ENCODE results near the gene SLX1A. TPM values are rescaled to one million over a fixed set of nuclear protein-coding genes. Genes with fewer than 3 reads are reported as not detected.
A peak's percentile ranks its signal among the peaks of the same experiment; 100 is the strongest.
"Not testable (repeated sequence)": the region's sequence is repeated elsewhere in the genome, so short reads cannot be mapped to it uniquely, and the experiment has no call there.

Gene SLX1A
- total RNA-seq, 5 donors from 2014 or later (not counting 1 experiment from before 2014, with no cell fraction given) = 31.6 to 114 (median 86.4) TPM

DNA sequence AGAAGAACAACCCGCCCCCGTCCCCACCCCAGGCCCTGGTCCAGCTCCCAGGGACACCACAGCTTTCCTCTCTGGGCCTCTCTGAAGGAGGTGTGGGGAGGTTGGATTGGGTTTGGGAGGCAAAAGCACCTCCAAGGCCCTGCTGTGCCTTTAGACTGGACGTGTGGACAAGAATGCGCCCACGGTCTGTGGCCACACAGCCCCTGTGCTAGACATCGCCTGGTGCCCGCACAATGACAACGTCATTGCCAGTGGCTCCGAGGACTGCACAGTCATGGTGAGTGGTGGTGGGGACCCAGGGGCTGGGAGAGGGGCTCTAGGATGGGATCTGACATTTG is 7.3 kb upstream of the SLX1A start:
- peaks cover 29 to 35% (median 34%) of the 10 kb centered on the region in 3 donors for H3K4me1 Mint-ChIP-seq
- H3K4me1 ChIP-seq (ENCODE audit: control insufficient read depth in 1 of 2, extremely low read depth in 1 of 2, insufficient read depth in 2 of 2, low read length in 2 of 2) = peaks cover 24 to 50% of the 10 kb centered on the region in 2 experiments

DNA sequence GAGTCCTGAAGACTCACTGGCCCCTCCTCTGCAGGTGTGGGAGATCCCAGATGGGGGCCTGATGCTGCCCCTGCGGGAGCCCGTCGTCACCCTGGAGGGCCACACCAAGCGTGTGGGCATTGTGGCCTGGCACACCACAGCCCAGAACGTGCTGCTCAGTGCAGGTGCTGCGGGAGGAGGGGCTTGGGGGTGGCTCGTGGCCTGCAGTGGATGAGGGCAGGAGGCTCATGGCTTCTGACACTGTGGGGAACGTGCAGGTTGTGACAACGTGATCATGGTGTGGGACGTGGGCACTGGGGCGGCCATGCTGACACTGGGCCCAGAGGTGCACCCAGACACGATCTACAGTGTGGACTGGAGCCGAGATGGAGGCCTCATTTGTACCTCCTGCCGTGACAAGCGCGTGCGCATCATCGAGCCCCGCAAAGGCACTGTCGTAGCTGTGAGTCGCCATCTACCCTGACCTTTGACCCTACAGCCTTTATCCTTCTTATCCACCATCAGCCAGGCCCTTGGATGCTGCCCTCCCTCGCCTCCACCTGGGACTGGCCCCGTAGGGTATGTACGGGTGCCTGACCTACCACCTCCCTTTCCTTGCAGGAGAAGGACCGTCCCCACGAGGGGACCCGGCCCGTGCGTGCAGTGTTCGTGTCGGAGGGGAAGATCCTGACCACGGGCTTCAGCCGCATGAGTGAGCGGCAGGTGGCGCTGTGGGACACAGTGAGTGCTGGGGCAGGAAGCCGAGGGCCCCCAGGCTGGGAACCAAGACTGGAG is 6.7 kb upstream of the SLX1A start:
- WGBS (ENCODE audit: insufficient coverage) = 3% methylated on average over 32 of the region's 36 CpGs
- H3K9me3 Mint-ChIP-seq = no peaks in the 10 kb centered on the region

More for the DNA sequence above, 7.3 kb upstream of the SLX1A start:
- Histone ChIP-seq H3K9me3 (no peaks in the 10 kb centered on the region), H3K36me3 (ENCODE audit: control insufficient read depth in 2 of 2, extremely low read depth in 1 of 2, insufficient read depth in 1 of 2, low read length in 1 of 2) (peaks cover 12 to 44% of the 10 kb centered on the region in 2 donors), H3K27ac (ENCODE audit: low read length) (peak overlapping the region; percentile 76), H3K27me3 (replicated peaks in 1 of 2; ENCODE audit: control insufficient read depth in 2 of 2, extremely low read depth in 1 of 2, insufficient read depth in 2 of 2, low read length in 1 of 2) (no peaks in the 10 kb centered on the region), H3K4me3 (ENCODE audit: control insufficient read depth in 1 of 2, extremely low read depth in 1 of 2, low read length in 1 of 2) (peak overlapping the region; percentile 76 to 98)
- ChIA-PET POLR2A (interaction anchor here (0.5 to 0.6 kb wide), 3 partner anchors 71 to 448 kb away, joined by 4 to 6 read pairs (median 5); no protein-coding TSS in a partner anchor), CTCF (interaction anchor here in 1 of 2 donors (0.5 to 1.7 kb wide), 6 partner anchors 43 to 261 kb away, joined by 3 to 13 read pairs (median 5); partner anchors contain the start of genes TBC1D10B and TBX6)
- peak in 2 of 35 experiments; percentile 6 to 21 for DNase-seq
- Mint-ChIP-seq H3K9me3 (no peaks in the 10 kb centered on the region), H3K27me3 (no peaks in the 10 kb centered on the region), H3K27ac (peak overlapping the region; percentile 93 to 99), H3K36me3 (peaks cover 27% of the 10 kb centered on the region), H3K4me3 (peak overlapping the region; percentile 94 to 98 (median 97))
- ATAC-seq (replicated peaks in 1 of 4) = no peak
- WGBS (ENCODE audit: insufficient coverage) = 9% methylated on average over 7 of the region's 9 CpGs

GRCh38 chr16:30187556-30187865 is 6.2 kb upstream of the SLX1A start:
- ATAC-seq (replicated peaks in 1 of 4) (no peak), DNase-seq (no peak)
- Mint-ChIP-seq H3K4me1 (peaks cover 22 to 28% (median 26%) of the 10 kb centered on the region in 3 donors), H3K36me3 (peaks cover 27% of the 10 kb centered on the region), H3K27me3 (no peaks in the 10 kb centered on the region), H3K4me3 (peak overlapping the region; percentile 83 to 97 (median 94)), H3K27ac (peak overlapping the region; percentile 93 to 99), H3K9me3 (no peaks in the 10 kb centered on the region)
- Histone ChIP-seq H3K9me3 (no peaks in the 10 kb centered on the region), H3K4me1 (ENCODE audit: control insufficient read depth in 1 of 2, extremely low read depth in 1 of 2, insufficient read depth in 2 of 2, low read length in 2 of 2) (peaks cover 23 to 42% of the 10 kb centered on the region in 2 experiments), H3K36me3 (ENCODE audit: control insufficient read depth in 2 of 2, extremely low read depth in 1 of 2, insufficient read depth in 1 of 2, low read length in 1 of 2) (peaks cover 12 to 44% of the 10 kb centered on the region in 2 donors), H3K4me3 (ENCODE audit: control insufficient read depth in 1 of 2, extremely low read depth in 1 of 2, low read length in 1 of 2) (peak overlapping the region; percentile 76 to 98), H3K27me3 (replicated peaks in 1 of 2; ENCODE audit: control insufficient read depth in 2 of 2, extremely low read depth in 1 of 2, insufficient read depth in 2 of 2, low read length in 1 of 2) (no peaks in the 10 kb centered on the region), H3K27ac (ENCODE audit: low read length) (peak overlapping the region; percentile 76)
- 11% methylated on average over 3 of the region's 9 CpGs for WGBS (ENCODE audit: insufficient coverage)
- ChIA-PET CTCF (no interaction called here), POLR2A (interaction anchor here in 1 of 2 donors (0.5 kb wide), 1 partner anchor 190 kb away, joined by 5 read pairs; no protein-coding TSS in a partner anchor)

More for the DNA sequence above, 6.7 kb upstream of the SLX1A start:
- ATAC-seq (replicated peaks in 1 of 4) (peak in 2 of 4 experiments; percentile 6 to 8), DNase-seq (peak; percentile 66 to 94 (median 85))
- Mint-ChIP-seq H3K27ac (peak overlapping the region; percentile 93 to 99), H3K36me3 (peaks cover 27% of the 10 kb centered on the region), H3K4me1 (peaks cover 27 to 34% (median 31%) of the 10 kb centered on the region in 3 donors), H3K27me3 (no peaks in the 10 kb centered on the region), H3K4me3 (peak overlapping the region; percentile 83 to 97 (median 94))
- Histone ChIP-seq H3K36me3 (ENCODE audit: control insufficient read depth in 2 of 2, extremely low read depth in 1 of 2, insufficient read depth in 1 of 2, low read length in 1 of 2) (peaks cover 12 to 44% of the 10 kb centered on the region in 2 donors), H3K4me1 (ENCODE audit: control insufficient read depth in 1 of 2, extremely low read depth in 1 of 2, insufficient read depth in 2 of 2, low read length in 2 of 2) (peaks cover 24 to 48% of the 10 kb centered on the region in 2 experiments), H3K27me3 (replicated peaks in 1 of 2; ENCODE audit: control insufficient read depth in 2 of 2, extremely low read depth in 1 of 2, insufficient read depth in 2 of 2, low read length in 1 of 2) (no peaks in the 10 kb centered on the region), H3K4me3 (ENCODE audit: control insufficient read depth in 1 of 2, extremely low read depth in 1 of 2, low read length in 1 of 2) (peak overlapping the region; percentile 76 to 98), H3K9me3 (no peaks in the 10 kb centered on the region), H3K27ac (ENCODE audit: low read length) (peak overlapping the region; percentile 76)
- ChIA-PET CTCF (interaction anchor here in 1 of 2 donors (1.1 kb wide), 1 partner anchor 184 kb away, joined by 3 read pairs; the partner anchor contains the start of gene TBC1D10B), POLR2A (interaction anchor here in 1 of 2 donors (0.6 kb wide), 1 partner anchor 185 kb away, joined by 6 read pairs; no protein-coding TSS in a partner anchor)

DNA sequence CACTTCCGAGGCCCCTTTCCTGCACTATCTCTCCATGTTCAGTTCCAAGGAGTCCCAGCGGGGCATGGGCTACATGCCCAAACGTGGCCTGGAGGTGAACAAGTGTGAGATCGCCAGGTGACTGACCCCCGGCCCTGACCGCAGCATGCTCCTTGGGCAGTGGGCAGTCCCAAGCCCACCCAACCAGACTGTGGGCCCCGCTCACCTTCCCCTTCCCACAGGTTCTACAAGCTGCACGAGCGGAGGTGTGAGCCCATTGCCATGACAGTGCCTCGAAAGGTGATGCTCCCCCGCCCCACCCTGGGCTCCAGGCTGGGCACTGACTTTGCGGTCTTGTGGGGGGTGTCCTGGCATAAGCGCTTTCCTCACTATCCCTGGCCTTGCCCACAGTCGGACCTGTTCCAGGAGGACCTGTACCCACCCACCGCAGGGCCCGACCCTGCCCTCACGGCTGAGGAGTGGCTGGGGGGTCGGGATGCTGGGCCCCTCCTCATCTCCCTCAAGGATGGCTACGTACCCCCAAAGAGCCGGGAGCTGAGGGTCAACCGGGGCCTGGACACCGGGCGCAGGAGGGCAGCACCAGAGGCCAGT is 5.6 kb upstream of the SLX1A start:
- Mint-ChIP-seq H3K27ac (peak overlapping the region; percentile 64 to 77), H3K36me3 (peaks cover 27% of the 10 kb centered on the region), H3K4me3 (peak overlapping the region in 2 of 3 donors; percentile 24 to 94), H3K27me3 (no peaks in the 10 kb centered on the region), H3K4me1 (peaks cover 21 to 27% (median 24%) of the 10 kb centered on the region in 3 donors), H3K9me3 (no peaks in the 10 kb centered on the region)
- H3K27ac ChIP-seq (ENCODE audit: low read length) = peak overlapping the region; percentile 15
- peak overlapping the region in 1 of 2 donors; percentile 98 for H3K4me3 ChIP-seq (ENCODE audit: control insufficient read depth in 1 of 2, extremely low read depth in 1 of 2, low read length in 1 of 2)
- no peaks in the 10 kb centered on the region for H3K9me3 ChIP-seq
- peaks cover 12 to 44% of the 10 kb centered on the region in 2 donors for H3K36me3 ChIP-seq (ENCODE audit: control insufficient read depth in 2 of 2, extremely low read depth in 1 of 2, insufficient read depth in 1 of 2, low read length in 1 of 2)
- no peaks in the 10 kb centered on the region for H3K27me3 ChIP-seq (replicated peaks in 1 of 2; ENCODE audit: control insufficient read depth in 2 of 2, extremely low read depth in 1 of 2, insufficient read depth in 2 of 2, low read length in 1 of 2)
- peak in 3 of 35 experiments; percentile 2 to 16 (median 14) for DNase-seq
- POLR2A ChIA-PET = interaction anchor here in 1 of 2 donors (0.5 kb wide), 1 partner anchor 190 kb away, joined by 5 read pairs; no protein-coding TSS in a partner anchor
- WGBS (ENCODE audit: insufficient coverage) = 71% methylated on average over 10 of the region's 23 CpGs
- no peak for ATAC-seq (replicated peaks in 1 of 4)
- CTCF ChIA-PET = no interaction called here
- H3K4me1 ChIP-seq (ENCODE audit: control insufficient read depth in 1 of 2, extremely low read depth in 1 of 2, insufficient read depth in 2 of 2, low read length in 2 of 2) = peaks cover 22 to 38% of the 10 kb centered on the region in 2 experiments

DNA sequence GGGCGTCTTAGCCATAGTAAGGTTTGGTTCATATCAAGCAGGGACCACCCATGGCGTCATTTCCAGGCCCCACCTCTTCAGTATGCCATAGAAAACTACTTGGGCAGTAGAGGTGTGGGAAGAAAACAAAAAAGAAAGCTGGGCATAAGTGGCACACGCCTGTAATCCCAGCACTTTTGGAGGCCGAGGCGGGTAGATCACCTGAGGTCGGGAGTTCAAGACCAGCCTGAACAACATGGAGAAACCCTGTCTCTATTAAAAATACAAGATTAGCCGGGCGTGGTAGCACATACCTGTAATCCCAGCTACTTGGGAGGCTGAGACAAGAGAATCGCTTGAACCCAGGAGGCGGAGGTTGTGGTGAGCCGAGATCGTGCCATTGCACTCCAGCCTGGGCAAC is 2.5 kb upstream of the SLX1A start:
- CTCF ChIA-PET; H3K9me3 ChIP-seq; H3K27ac ChIP-seq (ENCODE audit: low read length); H3K4me3 Mint-ChIP-seq; DNase-seq; ATAC-seq (replicated peaks in 1 of 4); H3K9me3 Mint-ChIP-seq; POLR2A ChIA-PET; H3K27ac Mint-ChIP-seq; H3K4me3 ChIP-seq (ENCODE audit: control insufficient read depth in 1 of 2, extremely low read depth in 1 of 2, low read length in 1 of 2); H3K27me3 ChIP-seq (replicated peaks in 1 of 2; ENCODE audit: control insufficient read depth in 2 of 2, extremely low read depth in 1 of 2, insufficient read depth in 2 of 2, low read length in 1 of 2); H3K27me3 Mint-ChIP-seq: not testable (repeated sequence)
- H3K4me1 ChIP-seq (ENCODE audit: control insufficient read depth in 1 of 2, extremely low read depth in 1 of 2, insufficient read depth in 2 of 2, low read length in 2 of 2) = peaks cover 21 to 23% of the 10 kb centered on the region in 2 experiments
- Mint-ChIP-seq H3K36me3 (peaks cover 11% of the 10 kb centered on the region), H3K4me1 (peaks cover 12 to 19% (median 18%) of the 10 kb centered on the region in 3 donors)
- no CpG with 5 or more reads among the region's 12 CpGs for WGBS (ENCODE audit: insufficient coverage)
- H3K36me3 ChIP-seq (ENCODE audit: control insufficient read depth in 2 of 2, extremely low read depth in 1 of 2, insufficient read depth in 1 of 2, low read length in 1 of 2) = peaks cover 5 to 23% of the 10 kb centered on the region in 2 donors

DNA sequence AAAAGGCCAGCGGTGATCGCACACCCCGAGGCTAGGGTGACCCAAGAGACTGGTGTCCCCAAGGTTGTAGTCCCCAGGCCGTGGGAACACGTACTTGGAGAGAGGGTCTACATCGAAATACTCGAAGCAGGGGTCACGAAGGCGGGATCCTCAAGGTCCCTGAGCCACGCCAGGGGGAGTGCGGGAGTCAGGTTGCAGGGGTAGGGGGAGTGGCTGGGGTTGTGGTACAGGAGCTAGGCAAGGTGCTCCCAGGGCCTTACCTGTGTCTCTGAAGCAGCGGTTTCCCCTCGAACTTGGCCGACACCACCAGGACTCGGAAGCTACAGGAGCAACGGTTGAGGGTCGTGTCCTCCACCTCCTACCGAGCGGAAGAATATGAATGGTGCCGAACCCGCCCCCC is 577 bp upstream of the SLX1A start:
- DNase-seq; H3K36me3 ChIP-seq (ENCODE audit: control insufficient read depth in 2 of 2, extremely low read depth in 1 of 2, insufficient read depth in 1 of 2, low read length in 1 of 2); H3K27ac ChIP-seq (ENCODE audit: low read length); H3K27ac Mint-ChIP-seq; POLR2A ChIA-PET; H3K4me3 ChIP-seq (ENCODE audit: control insufficient read depth in 1 of 2, extremely low read depth in 1 of 2, low read length in 1 of 2); H3K36me3 Mint-ChIP-seq; H3K27me3 Mint-ChIP-seq; H3K9me3 ChIP-seq; H3K4me1 ChIP-seq (ENCODE audit: control insufficient read depth in 1 of 2, extremely low read depth in 1 of 2, insufficient read depth in 2 of 2, low read length in 2 of 2); H3K9me3 Mint-ChIP-seq; CTCF ChIA-PET; H3K4me3 Mint-ChIP-seq; H3K4me1 Mint-ChIP-seq; H3K27me3 ChIP-seq (replicated peaks in 1 of 2; ENCODE audit: control insufficient read depth in 2 of 2, extremely low read depth in 1 of 2, insufficient read depth in 2 of 2, low read length in 1 of 2): not testable (repeated sequence)
- peak; percentile 27 to 37 (median 32) for ATAC-seq (replicated peaks in 1 of 4)
- WGBS (ENCODE audit: insufficient coverage) = no CpG with 5 or more reads among the region's 21 CpGs
